ENCODE results near the gene GOLGA6L7.
"Not testable (repeated sequence)": the region's sequence is repeated elsewhere in the genome, so short reads cannot be mapped to it uniquely, and the experiment has no call there.

- not testable (repeated sequence) for TF ChIP-seq CTCF, POLR2A (IDR thresholded peaks at IDR 0.05)
These were observed 1.3 kb upstream of the GOLGA6L7 start for GRCh38 chr15:28849766-28850165.

Measured in heart left ventricle (tissue), 13 donors.